NCI-H2081 treated with DMSO at 0.1 percent for 48 hours (cell line): ENCODE results near the gene LDHAL6B.

Experiments
- DNase-seq: peaks from one replicate; lab custom pipeline; 2025; lab: John Stamatoyannopoulos, UW

LDHAL6B gene

GRCh38 chr15:59251001-59251845 is 44.6 kb downstream of the LDHAL6B start:
- DNase-seq = no peak

GRCh38 chr15:59252137-59252536 is 45.5 kb downstream of the LDHAL6B start:
- no peak for DNase-seq

GRCh38 chr15:59255680-59256336 is 49.2 kb downstream of the LDHAL6B start:
- no peak for DNase-seq

- DNase-seq = no peak
Observed at GRCh38 chr15:59256482-59256881, 49.8 kb downstream of the LDHAL6B start.

GRCh38 chr15:59257140-59257539 is 50.5 kb downstream of the LDHAL6B start:
- DNase-seq = no peak
